Measurements from ENCODE around the gene KIRREL1. TPM values are rescaled to one million over a fixed set of nuclear protein-coding genes. Genes with fewer than 3 reads are reported as not detected.

Gene KIRREL1
- polyA plus RNA-seq, 1 donor (not counting 4 experiments of a cell fraction or from before 2014, with no cell fraction given), result 19.7 TPM

DNA sequence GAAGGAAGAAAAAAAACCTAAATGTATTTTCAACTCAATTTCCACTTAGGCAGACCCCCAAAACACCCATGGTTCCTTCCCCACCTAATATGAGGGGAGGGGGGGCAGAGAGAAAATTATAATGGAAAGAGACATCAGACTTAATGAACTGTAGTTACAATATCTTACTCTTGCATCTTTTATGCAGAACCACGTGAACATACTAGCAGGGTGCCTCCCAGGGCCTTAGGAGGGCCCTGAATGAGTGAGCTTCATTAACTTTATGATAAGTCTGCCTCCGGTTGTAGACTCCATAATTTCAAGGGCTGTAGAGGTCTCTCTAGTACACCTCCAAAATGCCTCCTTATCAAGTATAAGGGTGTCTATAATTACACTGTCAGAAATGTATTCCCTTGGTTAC is 11.3 kb upstream of the KIRREL1 start:
- H3K9me3 ChIP-seq (ENCODE audit: control insufficient read depth, low read depth, low read length), result no peaks in the 10 kb centered on the region
- H3K9ac ChIP-seq (ENCODE audit: control insufficient read depth, extremely low read depth, insufficient read depth, low read length), result no peak overlapping the region
- H3K79me2 ChIP-seq (ENCODE audit: control insufficient read depth, insufficient read depth, low read length), result no peaks in the 10 kb centered on the region
- no peaks in the 10 kb centered on the region for H4K20me1 ChIP-seq (ENCODE audit: control insufficient read depth, extremely low read depth, insufficient read depth, low read length)
- no peaks in the 10 kb centered on the region for H3K36me3 ChIP-seq (ENCODE audit: control insufficient read depth in 2 of 2, extremely low read depth in 1 of 2, insufficient read depth in 2 of 2, low read length in 2 of 2)
- H3K9me1 ChIP-seq (ENCODE audit: control insufficient read depth, extremely low read depth, insufficient read depth, low read length), result no peaks in the 10 kb centered on the region
- no peaks in the 10 kb centered on the region for H3K27me3 ChIP-seq (ENCODE audit: control insufficient read depth, extremely low read depth, insufficient read depth, low read length)
- dilution Hi-C loops (cut with MboI; ENCODE audit: extremely low pct_ligation_motif_present, low sequenced_read_pairs), result no loop called here
- H3K4me2 ChIP-seq (ENCODE audit: control insufficient read depth, extremely low read depth, insufficient read depth, low read depth, low read length), result no peak overlapping the region
- H2AFZ ChIP-seq (ENCODE audit: control insufficient read depth, low read length), result no peak overlapping the region
- FAIRE-seq (no peak), DNase-seq (ENCODE audit: low read depth, low spot score) (no peak)
- no peak overlapping the region for H3K4me3 ChIP-seq (ENCODE audit: control insufficient read depth in 2 of 3, extremely low read depth in 1 of 3, insufficient read depth in 2 of 3, low read depth in 1 of 3, low read length in 3 of 3)
- no peaks in the 10 kb centered on the region for H3K4me1 ChIP-seq (ENCODE audit: control insufficient read depth, extremely low read depth, insufficient read depth, low read length)
- TF ChIP-seq, protein P1, sequence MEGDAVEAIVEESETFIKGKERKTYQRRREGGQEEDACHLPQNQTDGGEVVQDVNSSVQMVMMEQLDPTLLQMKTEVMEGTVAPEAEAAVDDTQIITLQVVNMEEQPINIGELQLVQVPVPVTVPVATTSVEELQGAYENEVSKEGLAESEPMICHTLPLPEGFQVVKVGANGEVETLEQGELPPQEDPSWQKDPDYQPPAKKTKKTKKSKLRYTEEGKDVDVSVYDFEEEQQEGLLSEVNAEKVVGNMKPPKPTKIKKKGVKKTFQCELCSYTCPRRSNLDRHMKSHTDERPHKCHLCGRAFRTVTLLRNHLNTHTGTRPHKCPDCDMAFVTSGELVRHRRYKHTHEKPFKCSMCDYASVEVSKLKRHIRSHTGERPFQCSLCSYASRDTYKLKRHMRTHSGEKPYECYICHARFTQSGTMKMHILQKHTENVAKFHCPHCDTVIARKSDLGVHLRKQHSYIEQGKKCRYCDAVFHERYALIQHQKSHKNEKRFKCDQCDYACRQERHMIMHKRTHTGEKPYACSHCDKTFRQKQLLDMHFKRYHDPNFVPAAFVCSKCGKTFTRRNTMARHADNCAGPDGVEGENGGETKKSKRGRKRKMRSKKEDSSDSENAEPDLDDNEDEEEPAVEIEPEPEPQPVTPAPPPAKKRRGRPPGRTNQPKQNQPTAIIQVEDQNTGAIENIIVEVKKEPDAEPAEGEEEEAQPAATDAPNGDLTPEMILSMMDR (optimal IDR thresholded peaks at IDR 0.05 in 1 of 3, IDR thresholded peaks at IDR 0.05 in 1 of 3, conservative IDR thresholded peaks at IDR 0.05 in 1 of 3; ENCODE audit: extremely low read depth in 1 of 3, insufficient read depth in 2 of 3, low read length in 3 of 3), result no peak
- no peak for TF ChIP-seq EZH2 (IDR thresholded peaks at IDR 0.05; ENCODE audit: low read length)
- H3K27ac ChIP-seq (ENCODE audit: control insufficient read depth, insufficient read depth, low read length), result no peak overlapping the region

DNA sequence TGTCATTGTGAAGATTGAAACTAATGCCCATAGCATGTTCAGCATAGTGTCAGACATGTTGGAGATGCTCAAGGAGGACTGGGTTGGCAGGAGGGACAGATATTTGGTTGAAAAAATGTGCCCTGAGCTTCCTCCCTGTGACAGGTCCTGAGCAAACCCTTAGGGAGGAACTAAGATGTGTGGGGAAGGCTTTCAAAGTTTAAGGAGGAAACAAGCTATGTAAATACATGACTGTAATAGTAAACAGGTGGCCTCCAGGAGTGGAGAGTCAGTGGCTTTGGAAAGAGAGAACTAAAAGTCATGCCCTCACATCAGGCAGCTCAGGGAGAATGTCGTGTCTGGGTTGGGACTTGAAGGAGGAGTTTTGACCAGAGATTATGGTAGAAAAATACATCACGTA is 9.7 kb upstream of the KIRREL1 start:
- Histone ChIP-seq H3K4me3 (ENCODE audit: control insufficient read depth in 2 of 3, extremely low read depth in 1 of 3, insufficient read depth in 2 of 3, low read depth in 1 of 3, low read length in 3 of 3) (no peak overlapping the region), H3K4me2 (ENCODE audit: control insufficient read depth, extremely low read depth, insufficient read depth, low read depth, low read length) (no peak overlapping the region), H3K9me1 (ENCODE audit: control insufficient read depth, extremely low read depth, insufficient read depth, low read length) (no peaks in the 10 kb centered on the region), H3K36me3 (ENCODE audit: control insufficient read depth in 2 of 2, extremely low read depth in 1 of 2, insufficient read depth in 2 of 2, low read length in 2 of 2) (no peaks in the 10 kb centered on the region), H3K79me2 (ENCODE audit: control insufficient read depth, insufficient read depth, low read length) (no peaks in the 10 kb centered on the region), H3K27ac (ENCODE audit: control insufficient read depth, insufficient read depth, low read length) (no peak overlapping the region), H3K27me3 (ENCODE audit: control insufficient read depth, extremely low read depth, insufficient read depth, low read length) (no peaks in the 10 kb centered on the region), H3K4me1 (ENCODE audit: control insufficient read depth, extremely low read depth, insufficient read depth, low read length) (no peaks in the 10 kb centered on the region), H4K20me1 (ENCODE audit: control insufficient read depth, extremely low read depth, insufficient read depth, low read length) (no peaks in the 10 kb centered on the region), H2AFZ (ENCODE audit: control insufficient read depth, low read length) (no peak overlapping the region), H3K9ac (ENCODE audit: control insufficient read depth, extremely low read depth, insufficient read depth, low read length) (no peak overlapping the region), H3K9me3 (ENCODE audit: control insufficient read depth, low read depth, low read length) (no peaks in the 10 kb centered on the region)
- dilution Hi-C loops (cut with MboI; ENCODE audit: extremely low pct_ligation_motif_present, low sequenced_read_pairs), result no loop called here
- TF ChIP-seq, protein P1 (optimal IDR thresholded peaks at IDR 0.05 in 1 of 3, IDR thresholded peaks at IDR 0.05 in 1 of 3, conservative IDR thresholded peaks at IDR 0.05 in 1 of 3; ENCODE audit: extremely low read depth in 1 of 3, insufficient read depth in 2 of 3, low read length in 3 of 3), result no peak
- TF ChIP-seq EZH2 (IDR thresholded peaks at IDR 0.05; ENCODE audit: low read length), result no peak
- no peak for DNase-seq (ENCODE audit: low read depth, low spot score)
- FAIRE-seq, result no peak

Measured in keratinocyte (primary cell).